Chondrocyte (in vitro differentiated cells): ENCODE data around the gene ANKFN1. TPM values are rescaled to one million over a fixed set of nuclear protein-coding genes. Genes with fewer than 3 reads are reported as not detected.

Experiments
- DNase-seq: peaks from one replicate; pipeline ENCODE4 v3.0.0; 2021; ENCODE audit warnings: mixed read lengths, low spot score
- H3K27ac Mint-ChIP-seq: one replicate; pipeline ENCODE4 v1.8.0; 2021; ENCODE audit warnings: mild to moderate bottlenecking, moderate library complexity, mixed read lengths; ENCODE audit not compliant: unreplicated experiment
- H3K27me3 Mint-ChIP-seq: 2 replicates; pipeline ENCODE4 v1.8.0; 2021; ENCODE audit warnings: low read depth, mixed read lengths
- H3K36me3 Mint-ChIP-seq: 2 replicates; pipeline ENCODE4 v1.8.0; 2021; ENCODE audit warnings: low read depth, mixed read lengths
- H3K4me1 Mint-ChIP-seq: 2 replicates; pipeline ENCODE4 v1.8.0; 2021; ENCODE audit warnings: low read depth, mild to moderate bottlenecking, mixed read lengths
- H3K4me3 Mint-ChIP-seq: one replicate; pipeline ENCODE4 v1.8.0; 2021; ENCODE audit warnings: mild to moderate bottlenecking, moderate library complexity, mixed read lengths; ENCODE audit not compliant: unreplicated experiment
- H3K9me3 Mint-ChIP-seq: 2 replicates; pipeline ENCODE4 v1.8.0; 2021; ENCODE audit warnings: low read depth, mixed read lengths
- CTCF ChIP-seq: fragments of 200-600 bp; sonication (generic); IDR thresholded peaks from 2 replicates; pipeline ENCODE4 v1.5.0; 2021; ENCODE audit warnings: antibody characterized with exemption, mild to moderate bottlenecking, moderate library complexity
- total RNA-seq: library from RNA; stranded (reverse); gene quantifications from 3 replicates; pipeline ENCODE4 v1.2.1, GENCODE V29; 2021

Gene ANKFN1
- total RNA-seq, 1 donor from 2014 or later, result not detected

- H3K27ac Mint-ChIP-seq, result no peak overlapping the region
- peaks cover 14% of the 10 kb centered on the region for H3K27me3 Mint-ChIP-seq
- H3K4me3 Mint-ChIP-seq, result no peak overlapping the region
- no peaks in the 10 kb centered on the region for H3K4me1 Mint-ChIP-seq
- H3K9me3 Mint-ChIP-seq, result no peaks in the 10 kb centered on the region
- no peak for TF ChIP-seq CTCF
- no peak for DNase-seq
- H3K36me3 Mint-ChIP-seq, result no peaks in the 10 kb centered on the region
Observed at GRCh38 chr17:56136301-56136700, 17.0 kb upstream of the ANKFN1 start.

- H3K27ac Mint-ChIP-seq, result no peak overlapping the region
- TF ChIP-seq CTCF, result no peak
- H3K4me1 Mint-ChIP-seq, result no peaks in the 10 kb centered on the region
- H3K9me3 Mint-ChIP-seq, result no peaks in the 10 kb centered on the region
- H3K27me3 Mint-ChIP-seq, result peaks cover 12% of the 10 kb centered on the region
- H3K36me3 Mint-ChIP-seq, result no peaks in the 10 kb centered on the region
- no peak for DNase-seq
- H3K4me3 Mint-ChIP-seq, result no peak overlapping the region
Observed at GRCh38 chr17:56141046-56141839, 12.0 kb upstream of the ANKFN1 start.

DNA sequence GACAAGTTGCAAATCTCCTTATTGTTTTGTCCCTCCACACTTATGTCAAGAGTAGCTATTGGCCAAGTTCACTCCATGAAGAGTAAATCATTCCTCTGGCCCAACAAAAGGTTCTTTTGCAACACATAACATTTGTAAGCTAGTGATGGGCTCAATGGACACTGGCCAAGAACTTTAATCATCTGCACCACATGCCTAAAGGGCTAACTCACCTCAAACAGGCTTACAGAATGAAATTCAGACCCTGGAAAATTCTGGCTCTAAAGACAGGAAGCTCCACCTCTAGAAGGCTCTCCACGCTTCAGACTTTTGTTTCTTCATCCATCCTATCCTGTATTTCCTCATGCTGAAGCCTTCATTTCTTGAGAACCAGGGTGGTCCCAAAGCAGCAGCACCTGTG lies 10.9 kb upstream of the ANKFN1 start:
- DNase-seq, result no peak
- Mint-ChIP-seq H3K4me3 (no peak overlapping the region), H3K4me1 (no peaks in the 10 kb centered on the region), H3K27ac (no peak overlapping the region), H3K27me3 (peaks cover 10% of the 10 kb centered on the region), H3K36me3 (no peaks in the 10 kb centered on the region), H3K9me3 (no peaks in the 10 kb centered on the region)
- no peak for TF ChIP-seq CTCF

DNA sequence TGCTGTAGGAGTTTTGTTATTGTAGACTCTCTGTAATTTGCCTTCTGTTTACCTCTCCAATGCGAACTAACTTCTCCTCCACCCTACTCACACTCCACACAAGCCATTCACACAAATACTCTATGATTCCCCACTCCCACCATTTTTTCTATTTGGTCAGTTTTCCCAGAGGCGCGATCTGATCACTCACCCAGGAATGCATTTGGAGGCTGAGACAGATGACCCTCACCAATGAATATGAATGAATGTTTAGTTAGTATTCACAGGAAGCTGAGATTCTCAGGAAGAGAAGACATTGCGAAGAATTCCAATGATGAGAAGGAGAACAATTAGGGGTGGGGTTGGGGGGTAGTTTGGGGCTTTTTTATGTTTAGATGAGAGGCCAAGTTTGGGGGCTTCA lies 10.5 kb upstream of the ANKFN1 start:
- DNase-seq, result no peak
- Mint-ChIP-seq H3K4me1 (no peaks in the 10 kb centered on the region), H3K36me3 (no peaks in the 10 kb centered on the region), H3K4me3 (no peak overlapping the region), H3K27ac (no peak overlapping the region), H3K9me3 (no peaks in the 10 kb centered on the region), H3K27me3 (peaks cover 10% of the 10 kb centered on the region)
- TF ChIP-seq CTCF, result no peak

DNA sequence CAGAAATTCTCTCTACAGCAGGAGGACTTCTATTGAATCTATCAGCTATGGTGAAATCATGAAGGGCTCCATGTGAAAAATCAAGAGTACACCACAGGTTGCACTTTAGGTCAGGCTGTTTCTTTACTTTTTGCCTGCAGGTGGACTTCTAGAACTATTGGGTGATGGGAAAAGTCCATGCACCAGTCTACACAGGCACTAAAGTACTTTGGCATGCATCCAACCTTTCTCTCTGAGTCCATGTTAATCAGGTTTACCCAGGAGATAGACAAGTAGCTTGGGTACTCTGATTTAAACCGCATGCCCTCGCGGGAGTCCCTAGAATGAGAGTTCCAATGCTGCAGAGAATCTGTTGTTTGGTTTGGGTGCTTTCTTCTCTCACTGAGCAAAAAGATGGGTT lies 9.1 kb upstream of the ANKFN1 start:
- Mint-ChIP-seq H3K36me3 (no peaks in the 10 kb centered on the region), H3K9me3 (no peaks in the 10 kb centered on the region), H3K27ac (no peak overlapping the region), H3K4me3 (no peak overlapping the region), H3K4me1 (no peaks in the 10 kb centered on the region), H3K27me3 (peaks cover 19% of the 10 kb centered on the region)
- DNase-seq, result no peak
- TF ChIP-seq CTCF, result no peak
